OCI-LY7 (cell line): ENCODE measurements around the gene PCNT.

ENCODE experiments used
- CTCF ChIP-seq: fragments of 200-600 bp; sonication (generic); conservative IDR thresholded peaks from 2 replicates; pipeline ENCODE4 v1.5.1; 2014; ENCODE audit warnings: mild to moderate bottlenecking, antibody characterized with exemption, low read length, moderate library complexity, mixed read lengths
- EZH2phosphoT487 ChIP-seq: fragments of 200-600 bp; sonication (generic); IDR thresholded peaks from 2 replicates; pipeline ENCODE4 v1.6.1; 2018; ENCODE audit warnings: low read depth, borderline replicate concordance, mild to moderate bottlenecking, mixed run types, antibody characterized with exemption, low read length, moderate library complexity, mixed read lengths

GRCh38 chr21:46441961-46442498 is 118.1 kb downstream of the PCNT start:
- TF ChIP-seq EZH2phosphoT487, result no peak
- TF ChIP-seq CTCF, result no peak
